Medulla oblongata (tissue), 1 donor: ENCODE measurements around the gene MACROD2.
"Not testable (repeated sequence)": the region's sequence is repeated elsewhere in the genome, so short reads cannot be mapped to it uniquely, and the experiment has no call there.

Source experiments
- DNase-seq: peaks from one replicate; pipeline ENCODE4 v3.0.0-alpha.2; 2015; ENCODE audit errors: extremely low spot score

The MACROD2 gene

DNA sequence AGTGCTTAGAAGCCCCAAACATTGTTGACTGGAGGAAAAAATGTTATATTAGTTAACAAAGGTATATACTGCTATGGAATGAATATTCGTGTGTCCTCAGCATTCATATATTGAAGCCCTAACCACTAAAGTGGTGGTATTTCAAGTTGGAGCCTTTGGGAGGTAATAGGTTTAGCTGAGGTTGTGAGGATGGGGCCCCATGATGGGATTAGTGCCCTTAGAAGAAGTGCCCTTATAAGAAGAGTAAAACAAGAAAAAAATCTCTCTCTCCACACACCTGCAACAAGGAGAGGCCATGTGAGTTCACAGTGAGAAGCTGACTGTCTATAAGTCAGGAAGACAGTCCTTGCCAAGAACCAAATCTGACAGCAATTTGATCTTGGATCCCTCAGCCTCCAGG lies 1103.8 kb downstream of the MACROD2 start:
- DNase-seq, result no peak

DNA sequence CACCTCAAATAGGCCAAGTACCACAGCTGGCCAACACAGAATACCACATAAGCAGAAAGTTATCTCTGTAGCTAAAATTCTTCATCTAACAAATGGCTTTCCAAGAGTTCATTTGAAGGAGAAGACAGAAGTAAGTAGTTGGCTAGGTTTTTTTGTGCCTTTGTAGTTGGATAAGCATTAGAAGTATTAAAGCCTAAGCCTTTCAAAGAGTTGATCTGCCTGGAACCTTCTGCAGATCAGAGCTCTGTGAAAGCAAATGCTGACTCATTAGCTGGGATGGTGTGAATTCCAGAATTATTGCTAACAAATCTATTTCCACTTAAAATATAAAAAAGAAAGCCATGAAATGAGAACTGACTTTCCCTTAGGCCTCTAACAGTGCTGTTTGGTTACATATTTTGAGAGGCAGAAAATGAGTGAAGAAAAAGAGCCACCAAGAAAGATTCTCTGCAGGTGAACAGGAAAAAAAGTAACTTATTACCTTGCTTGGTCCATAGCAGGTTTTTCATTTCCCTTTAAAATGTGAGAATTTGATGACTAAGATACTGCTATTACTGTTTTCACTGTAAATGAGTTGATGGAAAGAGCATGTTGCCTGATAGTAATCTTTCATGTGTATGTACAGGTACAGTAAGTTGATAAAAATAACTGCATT lies 1105.3 kb downstream of the MACROD2 start:
- DNase-seq, result no peak

DNA sequence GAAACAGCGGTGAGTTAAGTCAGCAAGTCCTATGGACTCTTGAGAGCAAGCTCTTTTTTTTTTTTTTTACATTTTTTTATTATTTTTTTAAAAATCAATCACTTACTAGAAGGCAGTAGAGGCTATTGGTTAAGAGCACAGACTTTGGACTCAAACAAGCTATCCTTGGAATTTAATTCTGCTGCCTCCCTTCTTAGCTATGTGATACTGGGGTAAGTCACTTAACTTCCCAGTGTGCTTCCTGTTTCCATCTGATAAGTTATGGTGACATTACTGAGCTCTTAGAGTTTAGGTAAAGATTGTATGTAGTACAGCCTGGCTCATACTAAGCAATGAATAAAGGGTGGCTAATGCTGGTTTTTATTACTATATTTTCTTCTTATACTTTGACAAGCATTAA lies 1112.6 kb downstream of the MACROD2 start:
- no peak for DNase-seq

GRCh38 chr20:15109494-15109893 lies 1114.2 kb downstream of the MACROD2 start:
- DNase-seq, result no peak

DNA sequence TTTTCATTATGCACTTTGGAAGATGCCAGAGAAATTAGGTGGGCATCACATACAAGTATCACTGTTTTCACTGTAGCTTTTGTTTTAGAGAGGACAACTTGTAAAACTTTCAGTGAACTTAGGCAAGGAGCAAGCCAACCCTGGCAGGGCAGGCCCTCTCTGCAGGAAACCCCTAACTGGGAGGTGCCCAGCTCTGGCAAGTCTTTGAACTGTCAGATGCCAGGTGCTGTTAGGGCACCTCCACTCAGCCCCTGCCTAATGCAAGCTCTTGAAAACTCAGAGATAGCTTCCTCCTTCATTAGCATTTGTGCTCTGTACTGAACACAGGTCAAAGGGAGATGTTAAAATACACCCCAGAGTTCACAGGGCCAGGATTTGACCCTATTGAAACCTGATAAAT lies 1116.3 kb downstream of the MACROD2 start:
- DNase-seq, result no peak

- no peak for DNase-seq
Observed at GRCh38 chr20:15113144-15113773, 1117.9 kb downstream of the MACROD2 start.

- DNase-seq, result no peak
Observed at GRCh38 chr20:15119852-15120487, 1124.7 kb downstream of the MACROD2 start.

DNA sequence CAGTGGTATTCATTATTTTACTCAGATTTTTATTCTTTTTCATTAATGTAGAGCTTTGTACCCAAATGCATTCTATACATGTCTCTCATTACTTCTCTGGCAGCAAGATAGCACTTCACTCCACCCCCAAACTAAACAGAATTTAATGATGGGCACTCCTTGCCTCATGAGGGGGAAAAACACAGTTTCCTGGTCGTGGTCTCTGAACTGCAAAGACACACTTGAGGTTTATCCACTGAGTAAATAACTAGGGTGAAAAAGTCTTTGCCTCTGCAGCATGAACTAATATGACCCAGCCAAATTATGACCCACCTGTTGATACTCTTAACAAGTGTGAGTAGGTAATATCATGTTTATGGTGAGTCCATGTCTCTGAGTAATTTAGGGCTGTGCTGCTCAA lies 1127.3 kb downstream of the MACROD2 start:
- DNase-seq, result no peak

DNA sequence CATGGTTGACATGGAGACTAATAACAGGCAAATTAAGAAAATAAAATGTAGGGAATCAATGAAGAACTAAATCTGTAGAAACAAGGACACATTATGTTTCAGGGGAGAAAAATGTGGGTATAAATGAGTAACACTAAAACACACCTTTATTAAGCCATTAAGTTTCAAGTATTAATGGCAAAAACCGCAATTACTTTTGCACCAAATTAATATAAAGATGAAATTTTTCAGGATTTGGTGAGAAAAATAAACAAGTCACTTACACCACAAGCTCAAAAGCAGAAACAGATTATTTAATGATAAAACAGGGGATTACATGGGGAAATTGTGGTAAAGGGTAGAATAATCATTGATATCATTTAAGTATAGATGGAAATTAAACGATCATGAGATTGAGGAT lies 1135.9 kb downstream of the MACROD2 start:
- no peak for DNase-seq

GRCh38 chr20:15138548-15139126 lies 1143.3 kb downstream of the MACROD2 start:
- no peak for DNase-seq

DNA sequence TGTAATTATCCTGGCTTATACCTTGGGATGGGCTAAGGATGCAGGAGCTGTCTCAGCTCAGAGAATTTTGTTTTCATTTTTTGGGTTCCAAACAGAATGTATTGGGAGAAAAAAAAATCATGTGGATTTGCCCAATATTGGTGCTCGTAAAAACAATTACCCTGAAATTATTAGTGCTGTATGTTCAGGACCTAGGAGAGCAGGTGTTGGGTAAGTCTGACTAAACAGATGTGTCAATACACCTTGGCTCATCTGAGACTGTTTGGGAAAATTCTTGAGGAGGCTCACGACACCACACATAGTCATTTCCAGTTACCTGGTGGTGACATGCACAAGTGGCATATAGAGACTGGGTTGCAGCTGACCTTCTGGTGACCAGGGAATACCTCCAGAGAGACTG lies 1144.2 kb downstream of the MACROD2 start:
- no peak for DNase-seq

DNA sequence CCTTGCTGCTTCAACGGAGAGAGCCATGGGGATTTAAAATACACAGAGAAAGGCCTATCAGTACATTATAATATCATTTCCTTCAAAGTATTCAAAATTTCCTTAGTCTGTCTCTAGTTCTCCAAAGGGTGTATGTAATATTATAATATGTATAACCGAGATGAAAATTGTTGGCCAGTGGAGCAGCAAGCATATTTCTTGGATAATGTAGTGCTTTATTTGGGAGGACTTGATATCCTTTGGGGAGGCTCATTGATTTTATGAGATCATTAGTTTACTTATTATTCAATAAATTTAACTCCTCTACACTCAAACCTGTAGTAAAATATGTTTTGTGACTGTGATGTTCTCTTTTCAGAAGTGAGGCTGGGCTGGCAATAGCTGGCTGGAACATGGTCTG lies 1145.0 kb downstream of the MACROD2 start:
- DNase-seq, result no peak

DNA sequence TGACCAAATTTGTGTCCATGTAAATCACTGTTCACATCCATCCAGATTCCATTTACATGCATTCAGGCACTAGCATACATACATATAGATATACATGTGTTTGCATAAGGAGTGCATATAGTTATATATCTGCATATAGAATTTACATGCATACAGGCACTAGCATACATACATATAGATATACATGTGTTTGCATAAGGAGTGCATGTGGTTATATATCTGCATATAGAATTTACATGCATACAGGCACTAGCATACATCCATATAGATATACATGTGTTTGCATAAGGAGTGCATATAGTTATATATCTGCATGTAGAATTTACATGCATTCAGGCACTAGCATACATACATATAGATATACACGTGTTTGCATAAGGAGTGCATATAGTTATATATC lies 1145.6 kb downstream of the MACROD2 start:
- DNase-seq, result not testable (repeated sequence)

GRCh38 chr20:15141861-15142260 lies 1146.5 kb downstream of the MACROD2 start:
- no peak for DNase-seq

- no peak for DNase-seq
Observed at GRCh38 chr20:15143478-15143877, 1148.2 kb downstream of the MACROD2 start.

GRCh38 chr20:15144916-15145315 lies 1149.6 kb downstream of the MACROD2 start:
- no peak for DNase-seq

GRCh38 chr20:15146948-15147347 lies 1151.6 kb downstream of the MACROD2 start:
- DNase-seq, result no peak

- DNase-seq, result no peak
Observed at GRCh38 chr20:15154070-15154469, 1158.8 kb downstream of the MACROD2 start.

GRCh38 chr20:15155848-15156401 lies 1160.6 kb downstream of the MACROD2 start:
- no peak for DNase-seq

DNA sequence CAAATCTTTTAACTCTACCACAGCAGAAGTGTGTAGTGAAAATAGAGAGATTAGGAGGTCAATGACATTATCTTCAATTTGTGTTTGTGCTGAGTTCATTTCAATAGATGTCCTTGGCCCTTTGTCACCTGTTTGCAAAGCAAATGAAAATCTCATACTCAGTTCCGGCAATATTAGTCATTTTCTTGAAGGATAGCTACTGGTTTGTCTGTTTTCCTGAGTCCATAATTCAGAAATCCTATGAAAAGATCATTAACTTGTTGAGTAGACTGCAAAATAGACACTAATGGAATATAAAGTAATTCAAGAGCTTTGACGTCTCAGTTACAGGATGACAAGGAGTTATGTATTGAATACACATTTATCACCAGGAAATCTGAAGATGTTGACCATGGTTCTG lies 1163.2 kb downstream of the MACROD2 start:
- DNase-seq, result no peak

DNA sequence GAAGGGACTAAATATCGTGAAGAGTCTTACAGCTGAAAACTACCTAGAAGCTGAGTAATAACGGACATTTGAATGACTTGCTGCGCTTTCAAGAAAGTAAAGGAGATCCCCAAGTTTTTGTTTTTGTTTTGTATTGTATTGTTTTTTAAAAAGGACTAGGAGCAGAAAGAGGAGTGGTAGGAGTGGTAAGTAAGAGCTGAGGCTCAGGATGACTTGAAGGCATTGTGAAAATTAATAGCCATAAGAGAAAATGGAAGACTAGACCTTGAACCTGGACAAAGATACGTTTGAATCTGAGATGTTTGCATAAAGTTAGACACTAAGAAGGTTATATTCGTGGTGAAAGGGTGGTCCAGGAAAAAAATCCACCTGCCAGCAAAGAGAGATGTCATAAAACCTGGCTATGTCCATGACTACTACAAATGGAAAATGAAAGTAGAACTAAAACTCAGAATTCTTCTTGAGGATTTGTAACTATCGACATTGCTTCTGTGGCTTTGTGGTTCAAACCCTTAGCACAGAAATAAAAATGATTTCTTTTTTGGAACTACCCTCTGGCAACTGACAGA lies 1166.8 kb downstream of the MACROD2 start:
- no peak for DNase-seq

GRCh38 chr20:15163632-15164031 lies 1168.3 kb downstream of the MACROD2 start:
- DNase-seq, result no peak
